GM21529 (cell line): ENCODE measurements around the gene MYO1A.
"Not testable (repeated sequence)": the region's sequence is repeated elsewhere in the genome, so short reads cannot be mapped to it uniquely, and the experiment has no call there.

Experiments used
- ATAC-seq: cut with Tn5 transposase; IDR thresholded peaks from one replicate; pipeline ENCODE4 v1.9.1; 2021; ENCODE audit not compliant: unreplicated experiment

Gene MYO1A

GRCh38 chr12:57048423-57049118 is 1.4 kb downstream of the MYO1A start:
- ATAC-seq = no peak

- no peak for ATAC-seq
These were observed 1.9 kb downstream of the MYO1A start for GRCh38 chr12:57047981-57048380.

DNA sequence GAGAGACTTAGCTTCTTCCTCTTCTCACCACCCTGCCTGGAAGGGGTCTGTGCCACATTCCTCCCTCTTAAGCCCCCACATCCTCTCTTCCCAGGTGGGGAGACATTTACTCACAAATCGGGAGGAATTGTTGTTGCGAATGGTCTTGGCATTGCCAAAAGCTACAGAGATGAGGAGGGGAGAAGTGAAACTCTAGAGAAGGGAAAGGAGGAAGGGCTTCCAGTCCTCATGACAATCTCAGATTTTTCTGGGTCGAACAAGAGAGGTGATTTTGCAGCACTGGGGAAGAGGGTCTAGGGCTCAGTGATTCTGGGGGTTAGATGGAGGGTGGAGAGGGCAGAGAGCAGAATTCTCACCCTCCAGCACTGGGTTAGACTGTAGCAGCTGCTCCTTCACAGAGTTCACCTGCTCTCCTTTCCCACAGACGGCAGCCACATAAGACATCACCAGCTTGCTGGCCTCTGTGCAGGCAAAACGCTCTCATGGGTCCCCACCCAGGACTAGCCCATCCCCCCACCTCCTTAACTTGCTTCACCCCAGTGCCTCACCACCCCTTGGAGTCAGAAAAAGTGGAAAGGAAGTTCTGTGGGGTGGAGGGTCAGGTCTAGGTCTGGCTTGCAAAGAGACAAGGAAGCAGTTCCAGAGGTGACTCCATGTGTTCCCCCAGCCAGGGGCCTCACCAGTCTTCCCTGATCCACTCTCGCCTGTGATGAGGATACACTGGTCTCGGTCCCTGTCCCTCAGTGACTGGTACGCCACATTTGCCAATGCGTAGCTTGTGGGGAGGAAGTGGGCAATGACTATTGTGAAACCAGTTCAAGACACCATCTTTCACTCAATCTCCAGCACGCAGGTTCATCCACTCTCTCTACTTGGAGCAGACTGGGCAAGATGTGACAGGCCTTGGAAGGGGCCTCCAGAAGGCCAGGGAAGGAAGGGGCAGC is 2.7 kb downstream of the MYO1A start:
- ATAC-seq = no peak

GRCh38 chr12:57046086-57046791 is 3.7 kb downstream of the MYO1A start:
- no peak for ATAC-seq

DNA sequence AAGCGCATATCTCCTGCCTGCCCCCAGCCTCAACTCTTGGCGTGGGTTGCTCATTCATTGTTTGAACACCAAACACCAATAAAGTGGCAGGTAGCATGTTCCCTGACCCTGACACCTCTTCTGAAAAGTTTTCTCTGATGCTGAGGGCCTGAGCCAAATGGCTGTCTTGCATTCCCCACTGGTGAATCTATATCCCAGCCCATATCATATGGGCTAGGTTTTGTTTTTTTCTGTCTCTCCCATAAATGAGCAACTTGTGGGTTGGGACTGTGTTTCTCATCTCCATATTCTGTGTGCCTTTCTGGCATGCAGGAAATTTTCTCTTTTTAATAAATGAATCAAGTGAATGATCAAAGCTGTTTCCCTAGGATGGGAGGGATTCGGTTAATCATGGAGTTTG is 5.0 kb downstream of the MYO1A start:
- no peak for ATAC-seq

- ATAC-seq = no peak
These were observed 5.5 kb downstream of the MYO1A start for GRCh38 chr12:57044468-57044867.

DNA sequence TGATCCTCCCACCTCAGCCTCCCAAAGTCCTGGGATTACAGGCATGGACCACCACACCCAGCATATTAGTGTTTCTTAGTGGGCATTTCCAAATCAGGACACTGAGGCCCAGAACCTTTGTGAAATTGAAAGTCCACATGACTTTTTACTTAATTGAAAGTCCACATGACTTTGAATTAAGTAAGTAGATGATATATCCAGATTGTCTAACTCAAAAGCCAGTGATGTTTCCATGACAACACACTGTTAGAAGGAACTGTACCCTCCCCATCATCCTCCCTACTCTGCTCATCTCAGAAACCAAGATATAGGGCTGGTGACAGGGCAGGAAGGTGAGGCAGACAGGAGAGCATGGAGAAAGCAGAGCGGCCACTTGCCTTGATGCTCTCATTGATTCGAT is 7.2 kb downstream of the MYO1A start:
- ATAC-seq = no peak

- no peak for ATAC-seq
These were observed 9.2 kb downstream of the MYO1A start for GRCh38 chr12:57040750-57041149.

- no peak for ATAC-seq
These were observed 9.7 kb downstream of the MYO1A start for GRCh38 chr12:57040211-57040610.

DNA sequence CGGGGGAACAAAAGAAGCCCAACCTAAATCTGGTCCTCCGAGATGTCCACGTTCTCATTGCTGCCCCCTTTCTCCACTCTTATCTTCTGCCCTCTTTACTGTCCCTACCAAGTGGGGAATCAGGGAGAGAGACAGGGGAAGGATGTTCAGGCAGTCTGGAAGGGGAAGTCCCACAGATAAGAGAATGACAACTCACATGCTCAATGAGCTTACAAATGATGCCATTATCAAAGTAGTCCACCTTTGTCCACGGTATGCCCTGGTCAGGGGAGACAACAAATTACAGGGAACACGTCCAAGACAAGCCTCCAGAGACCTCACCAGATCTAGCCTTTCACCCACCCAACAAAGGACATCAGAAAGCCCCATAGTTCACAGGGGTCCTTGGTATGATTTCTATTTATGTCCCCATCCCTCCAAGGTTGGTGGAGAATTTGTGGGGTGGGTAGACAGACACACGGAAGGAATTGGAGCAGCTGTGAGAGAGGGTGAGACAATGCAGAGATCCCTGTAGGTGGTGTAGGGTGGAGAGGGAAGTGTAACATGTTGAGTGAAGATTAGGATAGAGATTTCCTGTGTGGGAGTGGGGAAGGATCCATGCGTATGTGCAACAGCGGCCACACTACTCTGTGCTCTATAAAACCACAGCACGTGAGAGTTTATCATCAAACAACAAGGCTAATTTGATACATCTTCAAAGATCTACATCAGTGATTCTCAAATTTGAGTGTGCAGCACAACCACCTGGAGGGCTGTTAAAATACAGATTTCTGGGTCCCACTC is 10.7 kb downstream of the MYO1A start:
- no peak for ATAC-seq

- no peak for ATAC-seq
These were observed 12.7 kb downstream of the MYO1A start for GRCh38 chr12:57037264-57037663.

- ATAC-seq = no peak
These were observed 16.5 kb downstream of the MYO1A start for GRCh38 chr12:57033431-57033830.

DNA sequence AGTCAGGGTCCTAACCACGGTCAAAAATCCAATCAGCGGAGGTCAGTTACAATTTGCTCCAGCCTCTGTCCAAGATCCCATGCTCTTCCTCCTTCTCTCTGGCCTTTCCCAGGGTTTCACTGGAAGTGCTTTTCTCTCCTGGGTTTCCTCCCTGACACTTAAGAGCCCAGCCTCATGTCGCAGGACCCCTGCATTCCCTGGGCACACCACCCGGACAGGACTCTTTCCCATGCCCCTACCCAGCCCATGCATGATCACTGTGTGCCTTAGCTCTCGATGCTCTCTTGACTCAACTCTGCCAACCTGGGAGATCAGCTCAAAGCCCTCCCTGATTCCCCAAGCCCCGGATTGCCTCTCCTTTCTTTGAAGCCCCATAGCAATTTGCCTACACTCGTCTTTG is 18.1 kb downstream of the MYO1A start:
- ATAC-seq = no peak

GRCh38 chr12:57031138-57031725 is 18.7 kb downstream of the MYO1A start:
- peak; percentile 62 for ATAC-seq

DNA sequence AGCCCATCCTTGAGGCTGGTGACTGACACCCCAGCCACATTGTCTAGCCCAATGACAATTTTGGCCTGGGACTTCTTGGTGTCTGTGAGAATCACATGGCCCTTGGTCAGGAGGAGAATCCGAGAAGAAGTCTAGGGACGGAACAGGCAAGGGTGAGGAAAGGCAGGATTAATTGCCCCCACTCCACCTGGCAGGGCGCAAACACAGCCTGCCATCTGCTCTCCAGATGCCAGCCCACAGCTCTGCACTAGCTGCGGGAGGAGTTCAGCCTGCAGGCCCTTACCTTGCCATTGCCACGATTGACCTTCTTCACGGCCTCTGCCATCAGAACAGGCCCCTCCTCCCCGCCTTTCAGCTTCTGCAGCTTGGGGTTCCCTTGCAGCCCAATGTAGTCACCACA is 20.5 kb downstream of the MYO1A start:
- ATAC-seq = no peak

- no peak for ATAC-seq
These were observed 22.1 kb downstream of the MYO1A start for GRCh38 chr12:57027805-57028153.

- no peak for ATAC-seq
These were observed 22.7 kb downstream of the MYO1A start for GRCh38 chr12:57027011-57027804.

DNA sequence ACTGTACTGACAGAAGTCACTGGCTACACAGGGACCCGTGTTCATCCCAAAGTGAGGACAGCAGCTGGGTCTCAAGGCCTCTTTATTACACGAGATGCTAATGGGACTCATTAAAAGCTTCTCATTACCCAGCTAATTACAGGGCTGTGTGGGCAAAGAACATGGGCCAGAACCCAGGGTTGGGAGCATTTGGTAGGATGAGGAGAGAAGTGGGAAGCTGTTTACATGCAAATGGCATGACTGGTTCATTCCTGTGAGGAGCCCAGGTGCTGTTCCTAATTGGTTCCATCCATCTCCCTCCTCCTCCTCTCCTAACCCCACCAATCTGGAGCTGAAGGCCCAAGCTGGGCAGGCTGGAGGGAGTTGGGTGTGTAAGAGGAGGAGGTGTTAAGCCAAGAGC is 24.7 kb downstream of the MYO1A start:
- no peak for ATAC-seq

DNA sequence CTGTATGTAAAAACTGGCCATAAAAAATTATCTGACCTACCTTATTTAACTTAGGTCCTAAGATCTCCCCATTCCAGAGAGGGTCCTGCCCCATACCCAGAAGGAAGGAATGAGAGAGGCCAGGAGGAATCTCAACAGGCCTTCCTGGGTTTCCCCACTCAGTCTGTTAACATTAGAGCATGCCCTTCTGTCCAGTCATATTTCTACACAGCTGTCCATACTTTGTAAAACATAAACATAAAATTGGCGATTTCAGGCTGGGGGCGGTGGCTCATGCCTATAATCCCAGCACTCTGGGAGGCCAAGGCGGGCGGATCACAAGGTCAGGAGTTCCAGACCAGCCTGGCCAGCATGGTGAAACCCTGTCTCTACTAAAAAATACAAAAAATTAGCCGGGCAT is 27.6 kb downstream of the MYO1A start:
- not testable (repeated sequence) for ATAC-seq
